Activated gamma-delta T cell treated with anti-CD3 and anti-CD28 coated beads, Interleukin-2, amount 50 U/mL, for 16 hours (primary cell): ENCODE measurements around the gene LSM12.
A peak's percentile ranks its signal among the peaks of the same experiment; 100 is the strongest.

ENCODE experiments used
- DNase-seq: peaks from one replicate; pipeline ENCODE4 v3.0.0-alpha.2; 2020; ENCODE audit warnings: low read depth

LSM12 gene

GRCh38 chr17:44095647-44096496 is 29.4 kb upstream of the LSM12 start:
- no peak for DNase-seq

GRCh38 chr17:44095388-44095646 is 28.8 kb upstream of the LSM12 start:
- DNase-seq, result no peak

GRCh38 chr17:44094701-44095387 is 28.4 kb upstream of the LSM12 start:
- no peak for DNase-seq

- no peak for DNase-seq
These were observed 26.9 kb upstream of the LSM12 start for GRCh38 chr17:44093231-44093900.

GRCh38 chr17:44092051-44092450 is 25.6 kb upstream of the LSM12 start:
- no peak for DNase-seq

GRCh38 chr17:44091200-44091997 is 24.9 kb upstream of the LSM12 start:
- DNase-seq, result no peak

GRCh38 chr17:44088254-44088653 is 21.8 kb upstream of the LSM12 start:
- no peak for DNase-seq

- no peak for DNase-seq
These were observed 20.8 kb upstream of the LSM12 start for GRCh38 chr17:44087319-44087718.

- peak; percentile 26 for DNase-seq
These were observed 20.2 kb upstream of the LSM12 start for GRCh38 chr17:44086364-44087311.

GRCh38 chr17:44085908-44086307 is 19.4 kb upstream of the LSM12 start:
- no peak for DNase-seq

GRCh38 chr17:44084921-44085320 is 18.4 kb upstream of the LSM12 start:
- no peak for DNase-seq

GRCh38 chr17:44084131-44084538 is 17.7 kb upstream of the LSM12 start:
- DNase-seq, result no peak

- DNase-seq, result no peak
These were observed 16.9 kb upstream of the LSM12 start for GRCh38 chr17:44083250-44083849.

GRCh38 chr17:44082256-44082927 is 15.9 kb upstream of the LSM12 start:
- DNase-seq, result no peak

GRCh38 chr17:44081681-44082080 is 15.2 kb upstream of the LSM12 start:
- DNase-seq, result no peak

- no peak for DNase-seq
These were observed 13.7 kb upstream of the LSM12 start for GRCh38 chr17:44079877-44080821.

- no peak for DNase-seq
These were observed 11.9 kb upstream of the LSM12 start for GRCh38 chr17:44078412-44078811.

GRCh38 chr17:44077595-44077909 is 11.1 kb upstream of the LSM12 start:
- no peak for DNase-seq
